ENCODE measurements around the gene RELN. TPM values are rescaled to one million over a fixed set of nuclear protein-coding genes. Genes with fewer than 3 reads are reported as not detected.

The RELN gene
- total and polyA plus RNA-seq, 10 of the 15 experiments (the other 5 are each of a cell fraction or from before 2014, with no cell fraction given): 0.11 to 0.21 TPM; not detected in 8

DNA sequence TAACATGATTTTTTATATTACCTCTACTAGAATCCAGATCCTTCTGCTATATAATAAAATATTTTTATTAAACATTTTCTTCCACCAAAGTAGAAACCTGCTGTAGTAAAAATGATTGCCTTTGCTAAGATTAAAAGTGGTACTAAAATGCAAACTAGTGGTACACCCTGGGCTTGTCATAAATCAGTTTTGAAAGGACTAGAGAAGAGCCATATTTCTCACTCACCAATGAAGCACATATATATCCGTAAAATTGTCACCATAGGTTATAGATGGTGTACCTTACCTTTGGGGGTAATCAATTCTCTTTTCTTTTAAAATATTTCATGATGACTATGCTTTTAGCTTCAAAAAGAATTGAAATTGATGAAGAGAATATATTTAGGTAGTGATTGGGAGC, 290.4 kb downstream of the RELN start:
- no peak for ATAC-seq
- DNase-seq (ENCODE audit: low read depth, low spot score): no peak
- Histone ChIP-seq H3K36me3 (ENCODE audit: control insufficient read depth in 2 of 2, insufficient read depth in 2 of 2, low read length in 1 of 2) (no peaks in the 10 kb centered on the region), H2AFZ (ENCODE audit: control insufficient read depth, low read depth, low read length) (no peak overlapping the region), H4K20me1 (ENCODE audit: control insufficient read depth, insufficient read depth) (no peaks in the 10 kb centered on the region), H3K4me2 (ENCODE audit: control insufficient read depth, insufficient read depth) (no peak overlapping the region), H3K79me2 (ENCODE audit: control insufficient read depth, insufficient read depth, low read length) (no peaks in the 10 kb centered on the region), H3K9ac (ENCODE audit: control insufficient read depth, insufficient read depth, low read length) (no peak overlapping the region), H3K27me3 (replicated peaks in 1 of 2; ENCODE audit: control insufficient read depth in 2 of 2, insufficient read depth in 2 of 2, low read length in 1 of 2) (0 out of 4 replicates have a peak, but pooled peaks cover 0 to 3% of the 10 kb centered on the region in 2 experiments), H3K4me3 (no peak overlapping the region), H3K9me3 (replicated peaks; ENCODE audit: control insufficient read depth, insufficient read depth, low read length) (no peaks in the 10 kb centered on the region), H3K4me1 (ENCODE audit: control insufficient read depth, insufficient read depth, low read length) (no peaks in the 10 kb centered on the region), H3K27ac (ENCODE audit: control insufficient read depth, insufficient read depth) (no peak overlapping the region)
- intact Hi-C loops (cut with micrococcal nuclease; ENCODE audit: unreplicated experiment) (no loop called here), in situ Hi-C loops (cut with MboI) (no loop called here)
- ChIA-PET POLR2A (no interaction called here), RAD21 (ENCODE audit: unreplicated experiment) (no interaction called here), SMC1A (ENCODE audit: uncharacterized antibody, unreplicated experiment) (interaction anchor here (0.9 kb wide), 2 partner anchors 13 to 17 kb away, joined by 3 to 4 read pairs; no protein-coding TSS in a partner anchor), CTCF (no interaction called here)
- WGBS (ENCODE audit: insufficient coverage, insufficient replicate concordance, low lambda C conversion rate, missing lambda C conversion rate): 0% methylated on average over 1 of the region's 1 CpG
- no TSS peak for BruUV-seq (replicated peaks)
- no peak for FAIRE-seq
- TF ChIP-seq, protein P1, sequence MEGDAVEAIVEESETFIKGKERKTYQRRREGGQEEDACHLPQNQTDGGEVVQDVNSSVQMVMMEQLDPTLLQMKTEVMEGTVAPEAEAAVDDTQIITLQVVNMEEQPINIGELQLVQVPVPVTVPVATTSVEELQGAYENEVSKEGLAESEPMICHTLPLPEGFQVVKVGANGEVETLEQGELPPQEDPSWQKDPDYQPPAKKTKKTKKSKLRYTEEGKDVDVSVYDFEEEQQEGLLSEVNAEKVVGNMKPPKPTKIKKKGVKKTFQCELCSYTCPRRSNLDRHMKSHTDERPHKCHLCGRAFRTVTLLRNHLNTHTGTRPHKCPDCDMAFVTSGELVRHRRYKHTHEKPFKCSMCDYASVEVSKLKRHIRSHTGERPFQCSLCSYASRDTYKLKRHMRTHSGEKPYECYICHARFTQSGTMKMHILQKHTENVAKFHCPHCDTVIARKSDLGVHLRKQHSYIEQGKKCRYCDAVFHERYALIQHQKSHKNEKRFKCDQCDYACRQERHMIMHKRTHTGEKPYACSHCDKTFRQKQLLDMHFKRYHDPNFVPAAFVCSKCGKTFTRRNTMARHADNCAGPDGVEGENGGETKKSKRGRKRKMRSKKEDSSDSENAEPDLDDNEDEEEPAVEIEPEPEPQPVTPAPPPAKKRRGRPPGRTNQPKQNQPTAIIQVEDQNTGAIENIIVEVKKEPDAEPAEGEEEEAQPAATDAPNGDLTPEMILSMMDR (IDR thresholded peaks at IDR 0.05 in 2 of 3, conservative IDR thresholded peaks at IDR 0.05 in 1 of 3; ENCODE audit: control insufficient read depth in 2 of 3, extremely low read depth in 1 of 3, insufficient read depth in 1 of 3, low read depth in 3 of 3, low read length in 3 of 3): no peak
- TF ChIP-seq MYB (IDR thresholded peaks at IDR 0.05; ENCODE audit: borderline replicate concordance, low read depth, low read length): no peak
- TF ChIP-seq LARP7 (IDR thresholded peaks at IDR 0.05): no peak
- no peak for TF ChIP-seq EZH2 (IDR thresholded peaks at IDR 0.05; ENCODE audit: borderline replicate concordance, control insufficient read depth, low read depth, low read length)
- no peak for TF ChIP-seq ZBED1 (IDR thresholded peaks at IDR 0.05; ENCODE audit: borderline replicate concordance)
- no peak for TF ChIP-seq FOS (IDR thresholded peaks at IDR 0.05; ENCODE audit: borderline replicate concordance, extremely low read depth, insufficient read length)
- TF ChIP-seq, protein P2, sequence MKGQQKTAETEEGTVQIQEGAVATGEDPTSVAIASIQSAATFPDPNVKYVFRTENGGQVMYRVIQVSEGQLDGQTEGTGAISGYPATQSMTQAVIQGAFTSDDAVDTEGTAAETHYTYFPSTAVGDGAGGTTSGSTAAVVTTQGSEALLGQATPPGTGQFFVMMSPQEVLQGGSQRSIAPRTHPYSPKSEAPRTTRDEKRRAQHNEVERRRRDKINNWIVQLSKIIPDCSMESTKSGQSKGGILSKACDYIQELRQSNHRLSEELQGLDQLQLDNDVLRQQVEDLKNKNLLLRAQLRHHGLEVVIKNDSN (IDR thresholded peaks at IDR 0.05; ENCODE audit: borderline replicate concordance, extremely low read length, insufficient read depth, low read depth, low read length): no peak
- no peak for TF ChIP-seq JUND (IDR thresholded peaks at IDR 0.05; ENCODE audit: low read depth, low read length)
- no peak for TF ChIP-seq ZNF217 (IDR thresholded peaks at IDR 0.05)
- TF ChIP-seq, protein P3, sequence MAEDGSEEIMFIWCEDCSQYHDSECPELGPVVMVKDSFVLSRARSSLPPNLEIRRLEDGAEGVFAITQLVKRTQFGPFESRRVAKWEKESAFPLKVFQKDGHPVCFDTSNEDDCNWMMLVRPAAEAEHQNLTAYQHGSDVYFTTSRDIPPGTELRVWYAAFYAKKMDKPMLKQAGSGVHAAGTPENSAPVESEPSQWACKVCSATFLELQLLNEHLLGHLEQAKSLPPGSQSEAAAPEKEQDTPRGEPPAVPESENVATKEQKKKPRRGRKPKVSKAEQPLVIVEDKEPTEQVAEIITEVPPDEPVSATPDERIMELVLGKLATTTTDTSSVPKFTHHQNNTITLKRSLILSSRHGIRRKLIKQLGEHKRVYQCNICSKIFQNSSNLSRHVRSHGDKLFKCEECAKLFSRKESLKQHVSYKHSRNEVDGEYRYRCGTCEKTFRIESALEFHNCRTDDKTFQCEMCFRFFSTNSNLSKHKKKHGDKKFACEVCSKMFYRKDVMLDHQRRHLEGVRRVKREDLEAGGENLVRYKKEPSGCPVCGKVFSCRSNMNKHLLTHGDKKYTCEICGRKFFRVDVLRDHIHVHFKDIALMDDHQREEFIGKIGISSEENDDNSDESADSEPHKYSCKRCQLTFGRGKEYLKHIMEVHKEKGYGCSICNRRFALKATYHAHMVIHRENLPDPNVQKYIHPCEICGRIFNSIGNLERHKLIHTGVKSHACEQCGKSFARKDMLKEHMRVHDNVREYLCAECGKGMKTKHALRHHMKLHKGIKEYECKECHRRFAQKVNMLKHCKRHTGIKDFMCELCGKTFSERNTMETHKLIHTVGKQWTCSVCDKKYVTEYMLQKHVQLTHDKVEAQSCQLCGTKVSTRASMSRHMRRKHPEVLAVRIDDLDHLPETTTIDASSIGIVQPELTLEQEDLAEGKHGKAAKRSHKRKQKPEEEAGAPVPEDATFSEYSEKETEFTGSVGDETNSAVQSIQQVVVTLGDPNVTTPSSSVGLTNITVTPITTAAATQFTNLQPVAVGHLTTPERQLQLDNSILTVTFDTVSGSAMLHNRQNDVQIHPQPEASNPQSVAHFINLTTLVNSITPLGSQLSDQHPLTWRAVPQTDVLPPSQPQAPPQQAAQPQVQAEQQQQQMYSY (CRISPR knock-in tag; IDR thresholded peaks at IDR 0.05): no peak

Data from GM12878 (cell line).